HG03139 (cell line): Measurements from ENCODE around the gene ADARB1.

ENCODE experiments used
- ATAC-seq: cut with Tn5 transposase; IDR thresholded peaks from one replicate; pipeline ENCODE4 v1.9.1; 2021; ENCODE audit not compliant: unreplicated experiment

The ADARB1 gene

DNA sequence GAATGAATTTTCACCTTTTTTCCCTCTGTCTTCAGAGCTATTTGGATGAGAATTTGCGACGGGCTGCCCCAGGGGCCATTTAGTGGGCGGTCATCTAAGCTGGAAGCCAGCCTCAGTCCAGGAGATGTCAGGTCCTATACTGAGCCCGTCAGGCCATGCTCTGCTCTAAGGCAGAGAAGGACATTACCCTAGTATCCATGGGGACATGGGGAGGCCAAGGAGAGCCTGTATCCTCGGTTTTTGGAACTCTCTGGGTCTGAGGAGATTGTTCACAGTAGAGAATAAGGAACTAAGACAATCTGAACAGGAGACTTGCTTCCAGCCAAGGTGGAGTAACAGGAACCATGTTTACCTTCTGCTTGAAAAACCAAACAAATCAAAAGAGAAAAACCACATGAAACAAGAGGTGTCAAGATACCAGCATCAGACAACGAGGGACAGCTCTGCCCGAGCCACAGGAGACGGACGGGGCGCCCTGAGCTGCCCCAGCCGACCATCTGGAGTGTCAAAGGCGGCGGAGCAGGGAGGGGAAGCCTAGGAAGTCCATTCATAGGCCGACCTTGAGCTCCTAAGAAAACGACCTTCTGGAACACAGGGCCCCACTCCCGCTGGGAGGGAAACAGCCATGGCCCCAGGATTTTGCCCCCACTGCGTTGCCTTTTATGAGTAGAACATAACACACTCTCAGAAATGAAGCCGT is 20.0 kb upstream of the ADARB1 start:
- no peak for ATAC-seq

DNA sequence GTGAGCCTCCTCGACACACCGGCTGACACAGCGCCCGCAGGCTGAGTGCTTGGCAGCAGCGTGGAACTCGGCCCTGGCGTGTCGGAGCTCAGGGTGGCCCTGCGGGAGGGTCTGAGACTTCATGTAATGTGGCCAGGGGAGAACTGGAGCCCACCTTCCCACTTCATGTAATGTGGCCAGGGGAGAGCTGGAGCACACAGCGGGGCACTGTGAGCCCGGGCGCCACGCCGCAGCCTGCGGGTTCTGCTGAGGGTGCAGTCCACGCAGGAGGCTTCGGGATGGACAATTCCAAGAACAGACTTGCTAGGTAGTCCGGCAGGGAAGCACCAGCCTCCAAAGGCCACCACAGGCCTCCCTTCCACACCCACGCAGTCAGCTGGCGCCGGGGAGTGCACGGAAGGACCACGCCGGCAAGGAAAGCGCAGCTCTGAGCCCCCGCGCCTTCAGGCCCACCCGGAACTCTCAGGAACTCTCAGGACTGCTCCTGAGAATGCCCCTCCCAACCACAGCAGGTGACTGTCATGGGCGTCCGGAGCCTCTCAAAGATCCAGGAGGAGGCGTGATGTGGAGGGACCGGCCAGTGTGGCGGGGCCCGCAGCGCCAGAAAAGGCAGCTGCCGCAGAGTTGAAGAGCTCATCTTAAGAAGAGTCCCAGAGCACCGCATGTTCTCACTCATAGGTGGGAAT is 19.3 kb upstream of the ADARB1 start:
- no peak for ATAC-seq

DNA sequence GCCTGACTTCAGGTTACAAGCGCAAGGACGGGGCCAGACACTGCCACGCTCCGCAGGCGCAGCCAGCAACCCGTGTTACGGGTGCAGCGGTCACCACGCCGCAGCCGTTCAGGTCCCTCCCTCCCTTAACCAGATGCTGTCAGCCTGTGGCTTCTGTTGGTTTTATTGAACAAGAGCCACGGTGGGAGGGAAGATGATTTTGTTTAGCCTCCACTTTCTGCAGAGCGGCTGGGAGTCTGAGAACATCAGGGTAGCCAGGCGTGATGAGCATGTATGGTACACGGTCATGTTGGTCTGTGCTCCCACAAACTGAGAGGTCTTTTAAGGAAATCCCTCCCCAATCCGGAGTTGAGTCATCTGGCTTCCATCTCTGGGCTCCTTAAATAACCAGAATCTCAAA is 18.5 kb upstream of the ADARB1 start:
- ATAC-seq, result no peak

DNA sequence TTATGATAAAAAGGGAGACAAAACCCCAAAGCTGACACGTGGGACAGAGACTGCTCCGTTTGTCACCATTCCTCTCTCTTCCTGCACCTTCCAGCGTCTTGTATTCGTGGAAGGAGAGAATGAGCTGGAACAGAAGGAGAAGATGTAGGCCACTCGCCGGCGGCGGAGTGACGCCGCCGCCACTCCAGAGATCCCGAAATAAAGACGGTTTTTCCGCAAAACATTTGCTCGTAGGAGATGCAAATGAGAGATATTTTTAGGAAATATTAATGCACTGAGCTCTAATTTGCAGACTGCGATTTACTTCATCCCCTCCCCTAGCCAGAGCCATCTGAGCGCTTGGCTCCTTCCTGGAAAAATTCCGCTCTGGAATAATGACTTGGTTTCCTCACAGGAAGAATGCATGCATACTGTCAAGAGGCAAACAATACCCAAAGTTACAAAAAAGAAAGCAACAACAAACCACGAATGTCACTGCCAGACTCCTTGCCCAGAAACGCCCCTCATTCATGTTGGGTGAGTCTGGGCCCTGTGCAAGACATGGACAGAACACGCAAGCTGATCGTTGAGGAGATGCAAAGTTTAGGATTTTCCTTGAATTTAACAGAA is 18.0 kb upstream of the ADARB1 start:
- ATAC-seq, result no peak

DNA sequence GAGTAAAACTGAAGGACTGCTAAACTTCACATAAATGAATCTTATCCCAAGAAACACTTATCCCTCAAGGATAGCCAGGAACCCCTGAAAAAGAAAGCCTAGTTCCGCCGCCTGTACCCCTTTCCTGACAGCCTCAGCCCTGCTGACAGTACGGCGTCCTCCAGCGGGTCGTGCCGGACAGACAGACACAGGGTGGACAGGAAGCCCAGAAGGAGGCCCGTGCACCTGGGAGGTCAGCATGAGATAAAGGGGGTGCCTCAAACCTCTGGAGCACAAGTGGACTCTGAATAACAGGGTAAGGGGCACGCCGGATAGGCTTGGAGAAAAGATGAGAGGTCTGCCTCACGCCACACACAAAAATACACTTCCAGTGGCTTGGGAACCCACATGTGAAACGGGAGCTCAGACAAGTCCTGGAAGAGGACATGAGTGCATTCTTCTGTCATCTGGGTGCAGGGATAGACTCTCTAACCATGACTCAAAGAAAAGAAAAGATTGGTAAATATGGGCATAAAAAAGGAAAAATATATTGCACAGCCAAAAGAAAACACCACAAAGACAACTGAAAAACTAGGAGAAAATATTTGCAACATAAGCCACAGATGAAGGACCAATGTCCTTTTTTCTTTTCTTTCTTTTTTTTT is 17.3 kb upstream of the ADARB1 start:
- no peak for ATAC-seq

DNA sequence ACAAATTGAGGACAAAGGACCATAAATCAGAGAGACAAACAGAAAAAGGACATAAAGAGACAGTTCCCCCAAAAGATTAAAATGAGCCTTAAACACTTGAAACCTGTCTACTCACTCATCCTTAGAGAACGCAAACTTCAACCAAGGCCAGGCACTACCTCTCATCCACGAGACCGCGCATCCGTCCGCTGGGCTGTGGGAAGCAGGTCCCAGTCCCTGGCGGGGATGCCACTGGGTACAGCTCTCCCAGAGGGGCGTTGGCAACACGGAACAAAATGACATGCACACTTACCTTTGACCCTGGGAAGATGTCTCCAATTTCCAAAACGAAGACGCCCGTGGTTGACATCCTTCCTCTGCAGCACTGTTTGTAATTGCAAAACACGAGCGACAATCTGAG is 16.5 kb upstream of the ADARB1 start:
- ATAC-seq, result no peak

DNA sequence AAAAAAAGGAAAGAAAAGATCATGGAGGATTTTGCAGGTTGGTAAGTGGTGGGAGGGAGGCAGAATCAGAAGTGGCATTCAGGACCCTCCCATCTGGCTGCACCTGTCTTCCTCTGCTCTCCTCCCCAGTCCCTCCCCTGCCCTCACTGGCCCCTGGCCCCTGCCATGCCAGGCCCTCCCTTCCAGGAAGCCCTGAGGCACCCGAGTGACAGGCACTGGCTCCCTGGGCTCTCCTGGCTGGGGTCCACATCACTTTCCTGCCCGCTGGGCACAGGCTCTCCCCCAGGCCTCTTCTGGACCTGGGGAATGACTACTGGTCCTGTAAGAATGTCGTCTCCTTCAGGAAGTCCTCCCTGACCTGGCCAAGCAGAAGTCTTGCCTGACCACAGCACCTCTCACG is 15.3 kb upstream of the ADARB1 start:
- ATAC-seq, result no peak

DNA sequence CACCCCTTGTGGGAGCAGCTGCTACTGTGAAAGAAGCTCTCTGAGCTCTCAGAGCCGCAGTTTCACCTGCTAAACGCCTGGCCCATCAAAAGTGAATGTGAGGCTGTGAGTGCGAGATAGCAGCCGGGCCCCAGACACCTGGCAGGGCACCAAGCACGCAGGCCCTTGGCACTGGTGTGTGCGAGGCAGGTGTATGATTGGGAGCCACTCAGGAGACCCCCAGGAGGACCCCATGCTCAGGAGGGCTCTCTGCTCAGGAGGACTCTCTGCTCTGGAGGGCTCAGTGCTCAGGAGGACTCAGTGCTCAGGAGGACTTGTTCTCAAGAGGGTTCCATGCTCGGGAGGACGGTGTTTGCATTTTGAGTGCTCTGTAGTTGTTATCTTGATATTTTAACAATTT is 14.3 kb upstream of the ADARB1 start:
- ATAC-seq, result no peak

DNA sequence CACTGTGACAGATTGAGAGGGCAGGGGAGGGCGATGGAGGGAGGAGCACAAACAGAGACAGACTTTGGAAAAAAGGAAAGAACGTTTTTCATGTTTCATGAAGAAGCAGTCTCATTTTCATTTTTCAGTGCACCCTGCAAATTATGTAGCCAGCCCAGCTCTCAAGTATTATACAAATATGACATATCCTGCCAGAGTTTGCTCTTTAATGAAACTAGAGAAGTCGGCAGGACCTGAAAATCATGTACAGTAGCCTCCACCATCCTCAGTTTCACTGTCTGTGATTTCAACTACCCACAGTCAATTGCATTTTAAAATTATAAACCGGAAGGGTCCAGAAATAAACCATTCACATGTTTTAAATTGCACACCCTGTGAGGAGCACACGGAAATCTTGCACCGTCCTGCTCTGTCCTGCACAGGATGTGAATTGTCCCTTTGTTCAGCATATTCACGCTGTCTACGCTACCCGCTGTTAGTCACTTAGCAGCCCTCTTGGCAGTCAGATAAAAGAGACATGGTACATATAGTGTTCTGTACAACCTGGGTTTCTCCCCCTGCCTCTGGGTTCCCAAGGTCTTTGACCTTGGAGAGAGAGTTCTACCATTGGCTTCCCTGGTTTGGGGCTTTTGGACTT is 13.6 kb upstream of the ADARB1 start:
- no peak for ATAC-seq

DNA sequence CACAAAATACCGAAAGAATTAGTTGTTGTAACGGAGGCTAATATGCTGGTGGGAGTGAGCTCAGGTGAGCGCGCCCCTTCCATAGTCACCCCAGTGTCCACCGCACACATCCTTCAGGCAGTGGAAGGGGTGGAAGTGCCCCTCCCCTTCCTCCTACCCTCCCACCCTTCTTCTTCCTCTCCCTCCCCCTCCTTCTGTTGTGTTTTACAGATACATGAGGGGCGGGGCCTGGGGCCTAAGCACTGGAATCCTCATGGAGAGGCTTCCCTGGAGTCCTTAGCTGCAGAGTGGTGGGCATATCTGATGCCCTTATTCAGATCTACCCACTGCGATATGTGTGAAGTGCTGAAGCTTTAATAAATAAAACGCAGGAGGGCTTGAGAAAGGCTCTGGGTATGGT is 10.3 kb upstream of the ADARB1 start:
- ATAC-seq, result no peak

DNA sequence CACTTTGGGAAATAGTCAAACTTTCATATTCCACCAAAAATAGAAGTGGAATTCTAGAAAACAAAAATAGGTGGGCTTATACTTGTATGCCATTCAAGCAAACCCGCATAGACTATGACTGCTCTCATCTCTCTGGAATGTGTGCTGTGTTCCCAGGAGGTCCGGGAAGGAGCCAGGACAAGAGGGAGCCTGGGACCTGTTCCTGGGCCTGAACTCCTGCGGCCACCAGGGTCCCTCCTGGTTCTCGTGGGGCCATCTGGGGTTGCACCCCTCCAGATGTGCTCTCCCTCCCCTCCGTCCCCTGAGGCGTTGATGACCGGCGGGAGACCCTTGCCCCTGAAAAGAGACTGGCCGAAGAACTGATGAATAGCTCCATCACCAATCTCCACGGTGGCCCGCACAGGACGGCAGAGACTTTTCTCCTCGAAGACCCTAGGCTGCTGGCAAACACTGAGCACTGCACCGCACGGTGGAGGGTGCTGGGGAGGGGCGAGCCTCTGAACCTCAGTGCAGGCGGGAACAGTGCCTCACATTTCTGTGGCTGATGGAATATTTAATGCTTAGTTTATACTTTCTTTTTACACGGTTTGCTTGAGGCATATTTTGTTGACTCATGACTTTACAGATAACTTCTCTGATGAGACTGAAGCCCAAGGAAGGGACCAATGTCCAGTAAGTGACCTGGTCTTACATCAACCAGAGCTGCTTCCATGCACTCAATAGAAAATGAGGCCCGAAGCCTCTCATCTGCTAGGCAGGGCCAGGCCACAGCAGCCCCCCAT is 9.6 kb upstream of the ADARB1 start:
- ATAC-seq, result no peak

DNA sequence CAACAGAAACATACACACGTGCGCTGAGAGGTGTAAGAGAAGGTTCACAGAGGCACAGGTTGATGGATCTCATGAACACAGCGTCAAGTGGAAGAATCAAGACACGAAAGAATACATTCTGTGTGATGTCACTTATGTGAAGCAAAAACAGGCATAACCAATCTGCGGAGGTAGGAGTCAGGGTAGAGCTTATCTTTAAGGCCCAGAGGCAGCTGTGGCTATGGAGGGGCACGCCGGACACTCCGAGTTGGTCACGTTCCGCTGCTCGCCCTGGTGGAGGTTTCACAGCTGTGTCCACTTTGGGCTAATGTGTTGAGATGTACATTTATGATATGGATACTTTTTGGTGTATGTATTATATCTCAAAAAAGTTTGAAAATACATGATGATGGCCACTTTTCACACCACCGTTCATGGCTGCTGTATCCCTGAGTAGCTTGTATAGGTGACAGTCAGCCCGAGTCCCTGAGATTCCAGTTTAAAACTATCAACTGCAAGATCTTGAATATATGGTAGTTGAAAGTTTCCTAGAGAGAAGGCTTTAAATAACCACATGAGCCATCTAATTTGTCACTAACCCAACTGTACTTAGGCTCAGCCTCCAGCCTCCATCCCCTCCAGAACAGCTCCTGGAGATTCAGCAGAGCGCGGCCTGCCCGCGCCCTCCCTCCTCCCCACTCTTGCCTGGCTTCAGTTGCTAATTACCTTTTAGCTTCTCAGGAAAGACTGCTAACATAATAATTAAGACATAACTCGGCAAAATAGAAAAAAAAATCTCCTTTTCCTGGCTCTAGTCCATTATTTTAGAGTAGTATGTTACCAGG is 6.7 kb upstream of the ADARB1 start:
- no peak for ATAC-seq

DNA sequence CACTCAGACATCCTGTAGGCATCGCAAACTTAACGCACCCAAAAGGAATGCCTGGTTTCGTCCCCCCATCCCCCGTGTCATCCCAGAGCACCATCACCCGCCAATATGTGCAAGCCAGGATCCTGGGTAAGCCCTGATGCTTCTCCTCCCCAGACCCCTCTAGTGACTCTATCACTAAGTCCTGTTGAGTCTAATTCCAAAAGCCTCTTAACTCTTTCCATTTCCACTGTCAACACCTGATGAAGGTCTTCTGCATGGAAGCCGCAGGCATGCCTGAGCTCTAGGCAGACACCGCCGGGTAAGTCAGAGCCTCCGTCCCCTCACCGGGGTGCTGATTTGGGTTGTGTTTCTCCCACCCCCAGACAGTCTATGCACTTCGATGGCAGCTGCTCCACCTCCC is 5.3 kb upstream of the ADARB1 start:
- no peak for ATAC-seq

DNA sequence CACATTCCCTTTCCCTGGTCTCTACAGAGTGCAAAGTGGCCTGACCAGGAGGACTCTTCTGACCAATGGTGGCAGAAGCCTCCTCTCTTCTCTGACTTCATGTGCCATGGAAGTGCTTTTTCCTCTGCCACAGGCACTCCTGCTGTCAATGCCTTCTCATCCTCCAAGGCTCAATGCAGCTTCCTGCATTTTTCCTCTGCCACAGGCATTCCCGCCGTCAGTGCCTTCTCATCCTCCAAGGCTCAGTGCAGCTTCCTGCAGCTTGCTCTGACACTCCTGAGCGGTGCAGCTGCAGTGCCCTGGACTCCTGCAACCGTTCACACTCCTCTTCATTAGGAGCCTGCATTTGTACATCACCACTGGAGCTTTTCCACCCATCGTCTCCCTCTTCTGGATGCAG is 4.7 kb upstream of the ADARB1 start:
- ATAC-seq, result no peak

DNA sequence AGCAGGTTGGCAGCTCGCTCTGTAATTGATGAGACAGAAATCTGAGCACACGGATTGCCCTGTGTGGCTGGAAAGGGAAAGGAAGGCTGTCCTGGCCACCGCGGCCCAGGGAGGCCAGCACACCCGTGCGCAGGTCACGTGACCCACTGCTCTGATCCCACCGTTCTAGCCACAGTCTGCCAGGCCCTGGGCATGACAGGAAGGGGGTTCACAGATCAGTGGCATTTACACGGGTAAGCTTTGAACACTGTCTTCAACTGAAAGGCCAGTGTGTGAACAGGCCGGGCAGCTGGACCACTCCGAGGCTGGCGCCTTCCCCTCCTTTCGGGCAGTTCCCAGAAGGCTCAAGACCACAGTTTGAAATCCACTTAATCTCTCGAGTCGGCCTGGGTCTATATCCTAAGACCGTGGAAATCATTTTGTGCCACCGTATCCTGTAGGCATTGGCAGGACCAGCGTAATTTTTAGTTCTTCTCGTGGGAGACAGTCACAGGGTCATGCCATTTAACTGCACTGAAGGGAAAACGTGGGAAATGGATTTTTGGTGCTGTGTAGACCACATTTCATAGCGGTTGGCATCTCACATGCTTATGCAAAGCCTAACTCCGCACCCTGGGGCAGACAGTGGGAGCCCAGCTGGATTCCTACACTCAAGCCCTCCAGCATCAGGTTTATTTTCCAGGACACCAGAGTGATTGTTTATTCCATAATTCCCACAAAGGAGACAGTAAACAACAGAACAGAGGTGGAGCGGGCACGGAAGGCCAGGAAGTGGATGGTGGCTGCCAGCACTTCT is 3.1 kb upstream of the ADARB1 start:
- ATAC-seq, result no peak

DNA sequence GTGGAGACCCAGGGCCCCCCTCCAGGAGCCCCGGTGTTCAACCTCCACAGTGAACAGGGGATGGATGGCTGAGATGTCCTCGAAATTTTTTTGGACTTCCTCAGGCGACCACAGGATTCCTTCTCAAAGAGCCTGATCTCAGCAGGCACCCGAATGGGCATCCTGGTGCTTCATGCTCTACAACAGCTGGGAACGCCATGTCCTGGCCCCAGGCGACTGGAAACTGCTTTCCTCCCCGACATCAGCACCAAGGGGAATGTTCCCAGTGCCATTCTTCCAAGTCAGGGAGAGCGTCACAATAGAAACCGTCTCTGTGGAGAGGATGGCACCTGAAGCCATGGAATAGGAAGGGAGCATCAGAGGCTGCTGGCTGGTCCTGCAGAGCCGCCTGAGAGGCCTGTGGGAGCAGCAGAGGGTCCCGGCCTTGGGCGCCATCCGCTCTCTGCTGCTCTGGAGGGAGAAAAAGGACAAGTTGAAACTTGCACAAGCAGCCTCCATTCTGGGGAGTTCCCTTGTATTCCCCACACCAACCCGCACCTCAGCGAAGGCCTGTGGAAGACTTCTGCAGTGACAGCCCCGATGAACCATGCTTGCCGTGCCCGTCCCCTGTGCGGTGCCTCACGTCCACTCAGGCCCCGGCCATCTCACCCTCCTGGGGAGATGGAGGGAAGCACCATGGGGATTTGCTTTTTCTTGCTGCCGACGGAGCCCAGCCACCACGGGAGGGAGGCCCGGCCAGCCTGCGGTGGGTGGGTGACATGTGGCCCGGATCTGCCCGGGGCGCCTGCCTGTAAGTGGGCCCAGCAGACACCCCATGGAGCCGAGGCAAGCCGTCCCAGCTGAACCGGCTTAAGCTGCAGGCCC is 2.3 kb upstream of the ADARB1 start:
- no peak for ATAC-seq

DNA sequence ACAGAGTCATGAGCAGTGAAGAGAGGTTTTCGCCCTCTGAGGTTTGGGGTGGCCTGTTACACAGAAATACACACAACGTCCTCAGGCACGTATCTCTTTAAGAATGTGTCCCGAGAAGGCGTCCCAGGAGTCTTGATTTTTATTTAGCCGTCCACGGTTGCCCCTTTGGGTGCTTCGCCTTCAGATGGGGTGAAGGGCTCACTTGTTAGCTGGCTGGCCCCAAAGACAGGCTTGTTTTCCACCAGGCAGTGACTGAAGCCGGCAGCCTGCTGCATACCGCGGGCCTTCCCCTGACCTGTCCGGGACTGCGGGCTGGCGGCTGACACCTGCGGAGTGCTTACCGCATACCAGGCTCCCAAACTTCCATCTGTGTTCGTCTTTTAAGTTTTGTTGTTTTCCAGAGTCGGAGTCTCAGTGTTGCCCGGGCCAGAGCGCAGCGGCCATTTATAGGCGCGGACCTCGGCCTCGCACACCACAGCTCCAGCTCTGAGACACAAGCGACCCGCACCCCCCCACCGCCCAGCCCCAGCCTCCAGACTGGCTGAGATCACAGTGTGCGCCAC is 1.6 kb upstream of the ADARB1 start:
- ATAC-seq, result no peak
